ENCODE measurements around the gene ASMTL.

Gene ASMTL

GRCh38 chrX:1358793-1359476 is 93.8 kb downstream of the ASMTL start:
- no peaks in the 10 kb centered on the region for H3K79me1 ChIP-seq (ENCODE audit: low read length)
- no peak overlapping the region for H3K9ac ChIP-seq (ENCODE audit: low read length)
- no peak overlapping the region for H3K23ac ChIP-seq (ENCODE audit: low read length)
- H2AK5ac ChIP-seq (ENCODE audit: low read length), result no peak overlapping the region
- no peak overlapping the region for H4K5ac ChIP-seq (ENCODE audit: low read length)
- no peak overlapping the region for H3K4ac ChIP-seq (ENCODE audit: low read depth, low read length)
- H3K4me3 ChIP-seq (ENCODE audit: low read length), result no peak overlapping the region
- no peak overlapping the region for H3K4me2 ChIP-seq (ENCODE audit: low read length)
- H2BK5ac ChIP-seq (ENCODE audit: low read length), result no peak overlapping the region
- H3K36me3 ChIP-seq (ENCODE audit: control insufficient read depth, insufficient read depth, low read length), result no peaks in the 10 kb centered on the region
- WGBS (ENCODE audit: extremely low coverage, insufficient coverage, low lambda C conversion rate), result no CpG with 5 or more reads among the region's 6 CpGs
- no peaks in the 10 kb centered on the region for H3K27me3 ChIP-seq (ENCODE audit: insufficient read depth, low read length, poor library complexity)
- peaks cover 2% of the 10 kb centered on the region for H3K4me1 ChIP-seq (ENCODE audit: control insufficient read depth, low read depth, low read length)
- peak; percentile 35 for DNase-seq
- no peak overlapping the region for H2BK120ac ChIP-seq (ENCODE audit: low read depth, low read length)
- no peaks in the 10 kb centered on the region for H3K79me2 ChIP-seq (ENCODE audit: control insufficient read depth, insufficient read depth, low read length)
- H2BK15ac ChIP-seq (replicated peaks; ENCODE audit: low read depth), result no peak overlapping the region
- no peak overlapping the region for H4K8ac ChIP-seq (ENCODE audit: low read depth, low read length)
- no peak overlapping the region for H3K56ac ChIP-seq (ENCODE audit: low read length)
- H3K18ac ChIP-seq (ENCODE audit: low read length), result no peak overlapping the region
- H3K27ac ChIP-seq (ENCODE audit: low read depth, low read length), result no peak overlapping the region

- WGBS (ENCODE audit: extremely low coverage, insufficient coverage, low lambda C conversion rate), result no CpG with 5 or more reads among the region's 10 CpGs
- Histone ChIP-seq H3K79me1 (ENCODE audit: low read length) (no peaks in the 10 kb centered on the region), H3K4me2 (ENCODE audit: low read length) (no peak overlapping the region), H4K8ac (ENCODE audit: low read depth, low read length) (no peak overlapping the region), H3K79me2 (ENCODE audit: control insufficient read depth, insufficient read depth, low read length) (no peaks in the 10 kb centered on the region), H3K4me3 (ENCODE audit: low read length) (no peak overlapping the region), H3K27me3 (ENCODE audit: insufficient read depth, low read length, poor library complexity) (no peaks in the 10 kb centered on the region), H3K56ac (ENCODE audit: low read length) (no peak overlapping the region), H3K23ac (ENCODE audit: low read length) (no peak overlapping the region), H3K9ac (ENCODE audit: low read length) (no peak overlapping the region), H4K5ac (ENCODE audit: low read length) (no peak overlapping the region), H2AK5ac (ENCODE audit: low read length) (no peak overlapping the region), H2BK15ac (replicated peaks; ENCODE audit: low read depth) (no peak overlapping the region), H3K36me3 (ENCODE audit: control insufficient read depth, insufficient read depth, low read length) (no peaks in the 10 kb centered on the region), H2BK5ac (ENCODE audit: low read length) (no peak overlapping the region), H3K4ac (ENCODE audit: low read depth, low read length) (no peak overlapping the region), H3K4me1 (ENCODE audit: control insufficient read depth, low read depth, low read length) (peaks cover 2% of the 10 kb centered on the region), H2BK120ac (ENCODE audit: low read depth, low read length) (no peak overlapping the region), H3K18ac (ENCODE audit: low read length) (no peak overlapping the region), H3K27ac (ENCODE audit: low read depth, low read length) (no peak overlapping the region)
- no peak for DNase-seq
Observed at GRCh38 chrX:1357993-1358392, 94.7 kb downstream of the ASMTL start.

GRCh38 chrX:1355131-1356046 is 97.3 kb downstream of the ASMTL start:
- no CpG with 5 or more reads among the region's 11 CpGs for WGBS (ENCODE audit: extremely low coverage, insufficient coverage, low lambda C conversion rate)
- no peak overlapping the region for H2BK15ac ChIP-seq (replicated peaks; ENCODE audit: low read depth)
- DNase-seq, result peak; percentile 72
- H3K79me2 ChIP-seq (ENCODE audit: control insufficient read depth, insufficient read depth, low read length), result no peaks in the 10 kb centered on the region
- H3K4me2 ChIP-seq (ENCODE audit: low read length), result no peak overlapping the region
- H3K4ac ChIP-seq (ENCODE audit: low read depth, low read length), result no peak overlapping the region
- H3K4me3 ChIP-seq (ENCODE audit: low read length), result no peak overlapping the region
- H3K9ac ChIP-seq (ENCODE audit: low read length), result no peak overlapping the region
- H3K36me3 ChIP-seq (ENCODE audit: control insufficient read depth, insufficient read depth, low read length), result no peaks in the 10 kb centered on the region
- no peak overlapping the region for H2AK5ac ChIP-seq (ENCODE audit: low read length)
- peak overlapping the region; percentile 10 for H3K18ac ChIP-seq (ENCODE audit: low read length)
- no peaks in the 10 kb centered on the region for H3K79me1 ChIP-seq (ENCODE audit: low read length)
- no peaks in the 10 kb centered on the region for H3K27me3 ChIP-seq (ENCODE audit: insufficient read depth, low read length, poor library complexity)
- peak overlapping the region; percentile 49 for H3K56ac ChIP-seq (ENCODE audit: low read length)
- H3K4me1 ChIP-seq (ENCODE audit: control insufficient read depth, low read depth, low read length), result peaks cover 2% of the 10 kb centered on the region
- no peak overlapping the region for H2BK5ac ChIP-seq (ENCODE audit: low read length)
- H3K27ac ChIP-seq (ENCODE audit: low read depth, low read length), result peak overlapping the region; percentile 60
- no peak overlapping the region for H4K8ac ChIP-seq (ENCODE audit: low read depth, low read length)
- no peak overlapping the region for H2BK120ac ChIP-seq (ENCODE audit: low read depth, low read length)
- H3K23ac ChIP-seq (ENCODE audit: low read length), result no peak overlapping the region
- H4K5ac ChIP-seq (ENCODE audit: low read length), result no peak overlapping the region

- DNase-seq, result no peak
Observed at GRCh38 chrX:1354036-1355019, 98.4 kb downstream of the ASMTL start.

More at GRCh38 chrX:1354036-1355019, 98.4 kb downstream of the ASMTL start:
- Histone ChIP-seq H3K27me3 (ENCODE audit: insufficient read depth, low read length, poor library complexity) (no peaks in the 10 kb centered on the region), H2BK15ac (replicated peaks; ENCODE audit: low read depth) (no peak overlapping the region), H4K5ac (ENCODE audit: low read length) (no peak overlapping the region), H3K79me1 (ENCODE audit: low read length) (no peaks in the 10 kb centered on the region), H3K36me3 (ENCODE audit: control insufficient read depth, insufficient read depth, low read length) (no peaks in the 10 kb centered on the region), H3K79me2 (ENCODE audit: control insufficient read depth, insufficient read depth, low read length) (no peaks in the 10 kb centered on the region), H3K27ac (ENCODE audit: low read depth, low read length) (no peak overlapping the region), H3K18ac (ENCODE audit: low read length) (no peak overlapping the region), H2BK120ac (ENCODE audit: low read depth, low read length) (no peak overlapping the region), H3K4me1 (ENCODE audit: control insufficient read depth, low read depth, low read length) (peaks cover 2% of the 10 kb centered on the region), H3K4ac (ENCODE audit: low read depth, low read length) (no peak overlapping the region), H3K4me2 (ENCODE audit: low read length) (no peak overlapping the region), H4K8ac (ENCODE audit: low read depth, low read length) (no peak overlapping the region), H3K23ac (ENCODE audit: low read length) (no peak overlapping the region), H3K56ac (ENCODE audit: low read length) (no peak overlapping the region), H2BK5ac (ENCODE audit: low read length) (no peak overlapping the region), H3K4me3 (ENCODE audit: low read length) (no peak overlapping the region), H2AK5ac (ENCODE audit: low read length) (no peak overlapping the region), H3K9ac (ENCODE audit: low read length) (no peak overlapping the region)
- 63% methylated on average over 1 of the region's 11 CpGs for WGBS (ENCODE audit: extremely low coverage, insufficient coverage, low lambda C conversion rate)

All from mesendoderm (in vitro differentiated cells).